ENCODE results near the gene PSMB11. TPM values are rescaled to one million over a fixed set of nuclear protein-coding genes. Genes with fewer than 3 reads are reported as not detected.
A peak's percentile ranks its signal among the peaks of the same experiment; 100 is the strongest.

The PSMB11 gene
- total and polyA plus RNA-seq, 2 experiments from 2014 or later: not detected

DNA sequence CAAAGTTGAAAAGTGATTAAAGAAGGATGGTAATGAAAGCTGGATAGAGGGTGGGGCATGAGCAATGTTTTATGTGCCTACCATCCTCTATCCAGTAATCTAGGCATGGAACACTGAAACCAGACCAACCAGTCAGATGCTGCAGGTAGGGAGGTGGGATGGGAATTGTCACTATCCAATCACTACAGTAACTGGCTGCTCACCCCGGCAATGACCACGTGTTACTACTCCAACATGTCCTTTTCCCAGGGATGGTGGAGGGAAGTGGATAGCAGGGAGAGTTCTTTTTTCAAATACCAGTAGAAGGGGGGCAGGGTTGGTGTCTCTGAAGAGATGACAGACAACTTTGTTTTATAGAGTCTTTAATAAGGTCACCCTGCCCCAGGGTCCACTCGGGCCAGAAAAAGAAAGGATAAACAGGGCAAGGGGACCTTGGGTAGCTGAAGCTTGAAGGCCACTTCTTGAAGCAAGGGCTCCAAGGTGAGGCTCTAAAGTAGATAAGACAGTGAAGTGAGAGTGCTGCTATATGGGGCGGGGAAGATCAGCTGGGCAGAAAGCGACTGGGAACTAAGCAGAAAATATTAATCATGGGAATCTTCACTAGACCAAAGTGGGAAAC is 30.0 kb downstream of the PSMB11 start:
- H3K27ac ChIP-seq: peak overlapping the region; percentile 89
- H3K27me3 ChIP-seq: no peaks in the 10 kb centered on the region
- WGBS (ENCODE audit: low lambda C conversion rate, missing lambda C conversion rate): 36% methylated on average over 5 of the region's 5 CpGs
- H4K20me1 ChIP-seq (ENCODE audit: insufficient read depth, poor library complexity, severe bottlenecking): peaks cover 10% of the 10 kb centered on the region
- DNase-seq (ENCODE audit: low spot score): peak; percentile 49
- H3K9me3 ChIP-seq (ENCODE audit: low read depth): no peaks in the 10 kb centered on the region
- peaks cover 74% of the 10 kb centered on the region for H3K79me2 ChIP-seq
- H3K4me3 ChIP-seq: no peak overlapping the region
- H3K4me1 ChIP-seq (ENCODE audit: insufficient read depth): peaks cover 33% of the 10 kb centered on the region
- H3K36me3 ChIP-seq (replicated peaks; ENCODE audit: insufficient read depth, low read depth): no peaks in the 10 kb centered on the region
- peak overlapping the region; percentile 92 for H3K4me2 ChIP-seq
- TF ChIP-seq EZH2phosphoT487 (IDR thresholded peaks at IDR 0.05; ENCODE audit: low read depth, severe bottlenecking, unreplicated experiment) (no peak), EZH2 (IDR thresholded peaks at IDR 0.05; ENCODE audit: borderline replicate concordance) (no peak)
- TF ChIP-seq, protein P1, sequence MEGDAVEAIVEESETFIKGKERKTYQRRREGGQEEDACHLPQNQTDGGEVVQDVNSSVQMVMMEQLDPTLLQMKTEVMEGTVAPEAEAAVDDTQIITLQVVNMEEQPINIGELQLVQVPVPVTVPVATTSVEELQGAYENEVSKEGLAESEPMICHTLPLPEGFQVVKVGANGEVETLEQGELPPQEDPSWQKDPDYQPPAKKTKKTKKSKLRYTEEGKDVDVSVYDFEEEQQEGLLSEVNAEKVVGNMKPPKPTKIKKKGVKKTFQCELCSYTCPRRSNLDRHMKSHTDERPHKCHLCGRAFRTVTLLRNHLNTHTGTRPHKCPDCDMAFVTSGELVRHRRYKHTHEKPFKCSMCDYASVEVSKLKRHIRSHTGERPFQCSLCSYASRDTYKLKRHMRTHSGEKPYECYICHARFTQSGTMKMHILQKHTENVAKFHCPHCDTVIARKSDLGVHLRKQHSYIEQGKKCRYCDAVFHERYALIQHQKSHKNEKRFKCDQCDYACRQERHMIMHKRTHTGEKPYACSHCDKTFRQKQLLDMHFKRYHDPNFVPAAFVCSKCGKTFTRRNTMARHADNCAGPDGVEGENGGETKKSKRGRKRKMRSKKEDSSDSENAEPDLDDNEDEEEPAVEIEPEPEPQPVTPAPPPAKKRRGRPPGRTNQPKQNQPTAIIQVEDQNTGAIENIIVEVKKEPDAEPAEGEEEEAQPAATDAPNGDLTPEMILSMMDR (IDR thresholded peaks at IDR 0.05; ENCODE audit: poor library complexity): no peak
- no peaks in the 10 kb centered on the region for H3K9me2 ChIP-seq (replicated peaks; ENCODE audit: insufficient read depth)
- no peak overlapping the region for H2AFZ ChIP-seq

- Histone ChIP-seq H3K79me2 (peaks cover 57% of the 10 kb centered on the region), H3K9me3 (ENCODE audit: low read depth) (no peaks in the 10 kb centered on the region), H3K27me3 (no peaks in the 10 kb centered on the region), H4K20me1 (ENCODE audit: insufficient read depth, poor library complexity, severe bottlenecking) (no peaks in the 10 kb centered on the region), H3K36me3 (replicated peaks; ENCODE audit: insufficient read depth, low read depth) (no peaks in the 10 kb centered on the region), H3K4me2 (no peak overlapping the region), H3K4me1 (ENCODE audit: insufficient read depth) (peaks cover 33% of the 10 kb centered on the region), H3K27ac (no peak overlapping the region), H3K4me3 (no peak overlapping the region), H2AFZ (no peak overlapping the region), H3K9me2 (replicated peaks; ENCODE audit: insufficient read depth) (no peaks in the 10 kb centered on the region)
- no peak for DNase-seq (ENCODE audit: low spot score)
- WGBS (ENCODE audit: low lambda C conversion rate, missing lambda C conversion rate): 96% methylated on average over 1 of the region's 1 CpG
- TF ChIP-seq EZH2phosphoT487 (IDR thresholded peaks at IDR 0.05; ENCODE audit: low read depth, severe bottlenecking, unreplicated experiment) (no peak), EZH2 (IDR thresholded peaks at IDR 0.05; ENCODE audit: borderline replicate concordance) (no peak)
- TF ChIP-seq, protein P1 (IDR thresholded peaks at IDR 0.05; ENCODE audit: poor library complexity): no peak
Observed at GRCh38 chr14:23074906-23075305, 32.9 kb downstream of the PSMB11 start.

GRCh38 chr14:23076785-23077408 is 34.9 kb downstream of the PSMB11 start:
- Histone ChIP-seq H3K4me3 (no peak overlapping the region), H3K9me2 (replicated peaks; ENCODE audit: insufficient read depth) (no peaks in the 10 kb centered on the region), H3K9me3 (ENCODE audit: low read depth) (no peaks in the 10 kb centered on the region), H2AFZ (no peak overlapping the region), H3K36me3 (replicated peaks; ENCODE audit: insufficient read depth, low read depth) (no peaks in the 10 kb centered on the region), H3K79me2 (peaks cover 50% of the 10 kb centered on the region), H4K20me1 (ENCODE audit: insufficient read depth, poor library complexity, severe bottlenecking) (no peaks in the 10 kb centered on the region), H3K27ac (peak overlapping the region; percentile 87), H3K4me2 (no peak overlapping the region), H3K27me3 (no peaks in the 10 kb centered on the region), H3K4me1 (ENCODE audit: insufficient read depth) (peaks cover 22% of the 10 kb centered on the region)
- TF ChIP-seq, protein P1 (IDR thresholded peaks at IDR 0.05; ENCODE audit: poor library complexity): peak; percentile 61
- TF ChIP-seq EZH2 (IDR thresholded peaks at IDR 0.05; ENCODE audit: borderline replicate concordance) (no peak), EZH2phosphoT487 (IDR thresholded peaks at IDR 0.05; ENCODE audit: low read depth, severe bottlenecking, unreplicated experiment) (no peak)
- 75% methylated on average over 5 of the region's 5 CpGs for WGBS (ENCODE audit: low lambda C conversion rate, missing lambda C conversion rate)
- DNase-seq (ENCODE audit: low spot score): peak; percentile 57

Measured in hepatocyte (in vitro differentiated cells).